Stomach (tissue), 4 donors: Measurements from ENCODE around the gene CFAP107.

Source experiments
- EP300 ChIP-seq: sonication (generic); formaldehyde crosslinking; IDR thresholded peaks from one replicate; pipeline ENCODE4 v1.6.1; 2017; ENCODE audit warnings: antibody characterized with exemption
- POLR2A ChIP-seq, 4 donors: fragments of 450-650 bp; IDR thresholded peaks; one replicate each; pipeline ENCODE4 v1.6.1; 2016; ENCODE audit warnings: antibody characterized with exemption in 4 of 4, control low read depth in 2 of 4, mild to moderate bottlenecking in 1 of 4, moderate library complexity in 1 of 4
- TF ChIP-seq, protein P1 (sequence below), 7 experiments: fragments of 450-650 bp in 4 of 7; fragments of 200-600 bp in 3 of 7; sonication (generic) in 3 of 7; IDR thresholded peaks; one replicate each; pipeline ENCODE4 v1.5.1; 2016 to 2019; ENCODE audit warnings: antibody characterized with exemption in 7 of 7, control low read depth in 2 of 7, mild to moderate bottlenecking in 1 of 7

DNA sequence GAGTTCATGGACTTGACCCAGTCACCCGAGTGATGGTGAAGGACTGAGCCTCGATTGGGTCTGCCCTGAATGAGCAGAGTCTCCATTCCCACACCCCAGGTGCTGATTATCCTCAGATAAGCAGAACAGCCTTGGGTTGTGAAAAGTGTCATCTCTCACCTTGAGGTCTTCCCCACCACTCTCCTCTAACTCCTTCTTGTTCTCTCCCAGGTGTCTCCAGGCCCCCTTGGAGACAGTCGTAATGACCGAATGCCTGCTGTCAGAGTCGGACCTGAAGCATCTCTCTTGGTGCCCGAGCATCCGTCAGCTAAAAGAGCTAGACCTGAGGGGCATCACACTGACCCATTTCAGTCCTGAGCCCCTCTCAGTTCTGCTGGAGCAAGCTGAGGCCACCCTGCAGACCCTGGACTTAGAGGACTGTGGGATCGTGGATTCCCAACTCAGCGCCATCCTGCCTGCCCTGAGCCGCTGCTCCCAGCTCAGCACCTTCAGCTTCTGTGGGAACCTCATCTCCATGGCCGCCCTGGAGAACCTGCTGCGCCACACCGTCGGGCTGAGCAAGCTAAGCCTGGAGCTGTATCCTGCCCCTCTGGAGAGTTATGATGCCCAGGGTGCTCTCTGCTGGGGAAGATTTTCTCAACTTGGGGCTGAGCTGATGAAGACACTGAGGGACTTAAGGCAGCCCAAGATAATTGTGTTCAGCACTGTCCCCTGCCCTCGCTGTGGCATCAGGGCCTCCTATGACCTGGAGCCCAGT, 31.0 kb downstream of the CFAP107 start:
- TF ChIP-seq, protein P1, sequence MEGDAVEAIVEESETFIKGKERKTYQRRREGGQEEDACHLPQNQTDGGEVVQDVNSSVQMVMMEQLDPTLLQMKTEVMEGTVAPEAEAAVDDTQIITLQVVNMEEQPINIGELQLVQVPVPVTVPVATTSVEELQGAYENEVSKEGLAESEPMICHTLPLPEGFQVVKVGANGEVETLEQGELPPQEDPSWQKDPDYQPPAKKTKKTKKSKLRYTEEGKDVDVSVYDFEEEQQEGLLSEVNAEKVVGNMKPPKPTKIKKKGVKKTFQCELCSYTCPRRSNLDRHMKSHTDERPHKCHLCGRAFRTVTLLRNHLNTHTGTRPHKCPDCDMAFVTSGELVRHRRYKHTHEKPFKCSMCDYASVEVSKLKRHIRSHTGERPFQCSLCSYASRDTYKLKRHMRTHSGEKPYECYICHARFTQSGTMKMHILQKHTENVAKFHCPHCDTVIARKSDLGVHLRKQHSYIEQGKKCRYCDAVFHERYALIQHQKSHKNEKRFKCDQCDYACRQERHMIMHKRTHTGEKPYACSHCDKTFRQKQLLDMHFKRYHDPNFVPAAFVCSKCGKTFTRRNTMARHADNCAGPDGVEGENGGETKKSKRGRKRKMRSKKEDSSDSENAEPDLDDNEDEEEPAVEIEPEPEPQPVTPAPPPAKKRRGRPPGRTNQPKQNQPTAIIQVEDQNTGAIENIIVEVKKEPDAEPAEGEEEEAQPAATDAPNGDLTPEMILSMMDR (IDR thresholded peaks at IDR 0.05) = no peak
- TF ChIP-seq POLR2A (IDR thresholded peaks at IDR 0.05) (no peak), EP300 (no peak)
